HG02642 (cell line): ENCODE results near the gene FBXO21.
A peak's percentile ranks its signal among the peaks of the same experiment; 100 is the strongest.
"Not testable (repeated sequence)": the region's sequence is repeated elsewhere in the genome, so short reads cannot be mapped to it uniquely, and the experiment has no call there.

ENCODE experiments used
- ATAC-seq: cut with Tn5 transposase; IDR thresholded peaks from one replicate; pipeline ENCODE4 v1.9.1; 2021; ENCODE audit warnings: mild to moderate bottlenecking; ENCODE audit not compliant: unreplicated experiment, poor library complexity

Gene FBXO21

DNA sequence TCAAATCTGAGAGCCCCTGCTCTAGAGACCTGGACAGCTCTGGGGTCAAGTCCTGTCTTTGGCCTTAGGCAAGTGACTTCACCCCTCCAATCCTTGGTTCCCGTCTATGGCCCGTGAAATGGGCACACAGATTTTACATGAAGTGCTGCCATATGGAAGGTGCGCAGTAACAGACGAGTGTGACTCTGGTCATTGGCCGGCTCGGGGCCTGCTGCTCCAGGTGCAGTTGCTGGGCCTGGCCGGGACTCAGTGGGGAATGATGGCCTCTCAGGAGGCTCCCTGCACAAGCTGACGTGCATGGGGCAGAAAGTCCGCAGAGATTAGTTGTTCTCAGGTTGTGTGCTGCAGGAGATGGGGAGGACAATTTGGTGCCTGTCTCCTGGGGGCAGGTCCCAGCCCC, 77.0 kb downstream of the FBXO21 start:
- ATAC-seq: no peak

GRCh38 chr12:117111821-117112595, 78.3 kb downstream of the FBXO21 start:
- no peak for ATAC-seq

DNA sequence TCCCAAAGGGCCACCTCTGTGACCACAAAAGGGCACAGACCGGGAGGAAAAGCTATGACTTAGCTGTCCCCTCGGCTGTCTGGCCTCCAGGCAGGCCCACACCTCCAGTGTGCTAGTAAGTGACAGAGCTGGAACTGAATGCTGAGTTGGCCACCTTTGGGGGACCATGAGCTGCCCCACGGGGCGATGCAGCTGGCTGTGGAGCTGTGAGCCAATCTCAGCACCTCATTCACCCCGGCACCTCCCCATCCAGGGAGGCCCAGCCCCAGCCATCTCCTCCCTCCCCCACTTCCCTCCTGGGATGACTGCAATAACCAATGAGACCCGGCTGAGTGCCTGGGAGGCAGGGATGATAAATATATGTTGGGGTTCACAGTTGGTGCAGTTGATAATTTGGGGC, 78.9 kb downstream of the FBXO21 start:
- ATAC-seq: no peak

- no peak for ATAC-seq
Observed at GRCh38 chr12:117109943-117110635, 80.2 kb downstream of the FBXO21 start.

DNA sequence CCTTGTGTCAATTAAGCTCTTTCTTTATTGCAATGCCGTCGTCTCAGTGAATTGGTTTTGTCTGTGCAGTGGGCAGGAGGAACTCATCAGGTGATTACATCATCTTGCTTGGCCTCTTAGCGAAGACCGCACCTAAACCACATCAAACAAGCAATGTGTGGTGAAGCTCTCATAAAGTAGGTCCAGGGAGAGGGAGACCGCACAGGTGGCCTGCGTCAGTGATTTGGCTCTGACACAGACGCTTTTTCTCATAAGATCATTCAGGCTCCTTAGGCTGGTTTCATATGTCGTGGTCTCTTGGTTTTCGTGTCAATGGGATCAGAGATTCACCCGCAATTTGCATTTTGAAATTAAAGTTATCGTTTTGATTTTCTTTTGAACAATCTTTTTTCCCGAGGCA, 84.4 kb downstream of the FBXO21 start:
- no peak for ATAC-seq

DNA sequence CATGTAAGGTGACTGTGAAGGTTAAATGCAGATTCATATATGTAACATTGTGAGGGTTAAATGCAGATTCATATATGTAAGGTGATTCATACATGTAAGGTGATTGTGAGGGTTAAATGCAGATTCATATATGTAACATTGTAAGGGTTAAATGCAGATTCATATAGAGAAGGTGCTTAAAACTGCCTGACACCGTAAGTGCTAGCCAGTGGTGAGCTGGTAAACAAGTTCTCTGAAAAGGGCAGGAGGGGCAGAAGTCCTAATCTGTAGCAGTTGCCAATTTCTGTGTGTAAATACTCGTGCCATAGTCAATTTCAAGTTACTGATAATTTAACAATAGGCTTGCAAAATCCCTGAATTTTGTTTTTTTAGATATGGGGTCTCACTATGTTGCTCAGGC, 86.3 kb downstream of the FBXO21 start:
- not testable (repeated sequence) for ATAC-seq

DNA sequence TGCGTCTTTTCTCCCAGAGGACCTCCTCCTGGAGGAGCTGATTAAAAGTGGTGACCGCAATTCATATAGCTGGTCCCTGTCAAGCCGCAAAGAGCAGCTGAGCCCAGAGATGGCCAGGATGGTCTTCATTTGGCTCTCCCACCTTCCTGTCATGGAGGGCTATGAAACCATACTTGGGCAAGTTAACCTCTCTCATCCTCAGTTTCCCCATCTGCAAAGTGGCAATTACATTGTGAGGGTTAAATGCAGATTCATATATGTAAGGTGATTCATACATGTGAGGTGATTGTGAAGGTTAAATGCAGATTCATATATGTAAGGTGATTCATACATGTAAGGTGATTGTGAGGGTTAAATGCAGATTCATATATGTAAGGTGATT, 87.5 kb downstream of the FBXO21 start:
- ATAC-seq: no peak

GRCh38 chr12:117101953-117102799, 88.1 kb downstream of the FBXO21 start:
- ATAC-seq: no peak

DNA sequence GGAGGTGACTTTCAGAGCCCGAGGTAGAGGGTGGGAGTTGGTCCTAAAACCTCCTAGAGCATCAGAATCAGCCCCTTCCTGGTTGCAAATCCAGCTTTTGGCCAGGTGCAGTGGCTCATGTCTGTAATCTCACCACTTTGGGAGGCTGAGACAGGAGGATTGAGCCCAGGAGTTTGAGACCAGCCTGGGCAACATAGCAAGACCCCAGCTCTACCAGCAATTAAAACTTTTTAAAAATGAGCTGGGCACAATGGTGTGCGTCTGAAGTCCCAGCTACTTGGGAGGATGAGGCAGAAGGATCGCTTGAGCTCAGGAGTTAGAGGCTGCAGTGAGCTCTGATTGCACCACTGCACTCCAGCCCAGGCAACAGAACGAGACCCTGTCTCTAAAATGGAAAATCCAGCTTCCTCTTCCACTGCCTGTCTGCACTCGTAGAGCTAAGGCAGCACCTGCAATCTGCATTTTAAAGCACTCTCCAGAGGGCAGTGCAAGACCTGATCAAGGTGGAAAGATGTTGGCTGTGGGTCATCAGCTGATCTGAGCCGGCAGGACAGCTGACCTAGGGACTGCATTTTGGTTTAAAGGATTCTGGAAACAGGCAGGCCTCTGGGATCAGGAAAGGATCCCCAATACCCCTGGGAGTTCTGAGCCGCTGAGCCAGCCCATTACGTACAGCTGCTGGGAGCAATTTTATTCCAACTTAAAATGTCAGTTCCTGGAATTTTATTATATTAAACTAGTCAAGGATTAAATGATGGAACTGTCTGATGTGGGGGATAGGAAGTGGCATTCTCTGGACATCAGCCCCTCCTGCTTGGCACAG, 89.2 kb downstream of the FBXO21 start:
- no peak for ATAC-seq

- ATAC-seq: no peak
Observed at GRCh38 chr12:117100251-117100650, 90.0 kb downstream of the FBXO21 start.

DNA sequence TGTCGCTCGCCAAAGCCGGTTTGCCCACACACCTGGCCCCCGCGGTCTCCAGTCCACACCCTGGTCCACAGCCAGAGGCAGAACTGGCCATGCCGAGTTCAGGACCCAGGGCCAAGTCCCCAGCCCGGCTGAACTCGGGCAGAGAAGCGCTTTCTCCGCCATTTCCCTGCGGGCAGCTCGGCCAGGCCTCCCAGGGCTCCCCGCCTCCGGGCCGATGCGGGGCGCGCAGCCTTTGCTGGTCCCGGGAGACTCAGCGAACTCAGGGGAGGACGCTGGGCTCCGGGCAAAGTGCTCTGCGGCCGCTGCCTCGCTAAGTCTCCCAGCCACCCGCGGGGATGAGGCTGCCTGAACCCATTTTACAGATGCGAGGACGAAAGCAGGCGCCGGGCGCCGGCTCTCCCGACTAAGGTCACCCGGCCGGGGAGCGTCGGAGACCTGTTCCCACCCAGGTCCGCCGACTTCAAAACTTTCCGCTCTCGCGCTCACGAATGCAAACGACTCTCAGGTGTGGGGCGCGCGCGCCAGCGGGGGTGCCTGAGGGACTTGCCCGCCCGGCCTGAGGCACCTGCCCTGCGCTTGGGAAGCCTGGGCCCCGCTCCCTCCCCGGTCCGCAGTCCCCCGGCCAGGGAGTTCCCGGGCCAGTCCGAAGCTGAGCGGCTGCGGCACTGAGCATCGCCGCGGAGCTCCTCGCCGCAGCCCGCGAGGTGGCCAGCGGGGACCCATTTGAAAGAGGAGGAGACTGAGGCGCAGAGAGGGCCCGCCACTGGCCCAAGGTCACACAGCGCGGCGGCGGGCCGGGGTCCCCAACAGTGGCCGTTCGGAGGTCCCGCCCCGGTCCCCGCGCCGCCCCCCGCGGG, 91.7 kb downstream of the FBXO21 start:
- peak; percentile 40 for ATAC-seq

GRCh38 chr12:117098024-117098360, 92.3 kb downstream of the FBXO21 start:
- ATAC-seq: no peak

DNA sequence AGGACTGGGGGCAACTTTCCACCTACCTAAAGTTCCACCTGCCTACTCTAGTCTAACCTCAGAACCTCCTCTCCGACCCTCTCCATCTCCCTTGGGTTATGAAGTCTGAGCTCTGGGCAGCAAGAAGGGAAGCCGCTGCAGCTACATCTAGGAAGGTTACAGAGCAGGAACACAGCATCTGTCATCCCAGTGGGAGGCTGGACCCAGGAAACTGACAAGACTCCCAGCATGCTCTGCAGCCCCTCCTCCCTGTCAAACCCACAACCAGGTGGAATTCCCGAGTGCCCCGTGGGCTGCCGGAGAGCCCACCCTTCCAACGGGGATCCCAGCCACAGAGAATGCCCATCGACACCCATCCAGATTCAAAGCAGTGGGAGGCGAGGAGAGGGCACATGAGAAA, 93.1 kb downstream of the FBXO21 start:
- ATAC-seq: no peak

GRCh38 chr12:117096501-117097042, 93.7 kb downstream of the FBXO21 start:
- ATAC-seq: no peak

DNA sequence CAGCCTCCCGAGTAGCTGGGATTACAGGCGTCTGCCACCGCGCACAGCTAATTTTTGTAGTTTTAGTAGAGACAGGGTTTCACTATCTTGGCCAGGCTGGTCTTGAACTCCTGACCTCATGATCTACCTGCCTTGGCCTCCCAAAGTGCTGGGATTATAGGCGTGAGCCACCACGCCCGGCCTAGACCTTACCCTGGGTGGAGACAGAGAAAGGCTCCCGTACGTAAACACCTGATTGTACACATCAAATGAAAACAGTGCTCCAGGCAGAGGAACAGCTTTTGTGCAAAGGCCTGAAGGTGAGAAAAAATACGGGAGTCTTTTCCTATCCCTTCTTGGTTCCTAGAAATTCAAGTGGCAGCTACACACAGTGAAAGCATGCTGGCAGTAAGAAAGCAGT, 95.1 kb downstream of the FBXO21 start:
- not testable (repeated sequence) for ATAC-seq

DNA sequence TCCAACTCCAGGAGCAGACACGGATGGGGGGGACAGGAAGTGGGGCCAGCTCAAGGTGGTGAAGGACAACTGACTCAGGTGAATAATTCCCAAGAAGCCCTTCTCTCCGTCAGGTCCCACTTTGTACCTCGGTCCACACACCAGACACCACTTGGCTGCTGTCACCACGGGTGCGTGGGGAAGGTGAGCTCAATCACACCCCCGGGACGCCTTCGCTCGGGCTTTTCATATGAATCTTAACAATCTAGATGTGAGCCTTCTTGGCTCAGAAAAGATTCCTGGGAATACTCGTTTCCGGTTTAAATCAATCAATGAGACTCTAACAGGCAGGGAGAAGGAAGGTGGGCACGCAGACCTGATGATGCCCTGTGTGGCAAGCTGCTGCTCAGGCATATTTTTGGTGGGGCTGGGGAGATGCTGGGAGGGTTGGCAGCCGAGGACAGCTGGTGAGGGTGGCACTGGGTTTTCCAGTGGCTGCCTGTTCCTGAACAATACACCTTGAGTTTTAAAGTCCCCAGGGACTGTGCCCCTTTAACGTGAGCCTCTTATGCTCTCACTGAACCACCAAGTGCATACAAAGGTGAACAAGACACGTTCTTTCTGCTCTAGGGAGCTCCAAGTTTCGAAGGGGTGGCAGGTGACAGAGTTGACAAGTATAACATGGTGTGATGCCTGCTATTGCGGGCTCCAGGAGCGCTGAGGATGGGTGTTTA, 96.2 kb downstream of the FBXO21 start:
- no peak for ATAC-seq

DNA sequence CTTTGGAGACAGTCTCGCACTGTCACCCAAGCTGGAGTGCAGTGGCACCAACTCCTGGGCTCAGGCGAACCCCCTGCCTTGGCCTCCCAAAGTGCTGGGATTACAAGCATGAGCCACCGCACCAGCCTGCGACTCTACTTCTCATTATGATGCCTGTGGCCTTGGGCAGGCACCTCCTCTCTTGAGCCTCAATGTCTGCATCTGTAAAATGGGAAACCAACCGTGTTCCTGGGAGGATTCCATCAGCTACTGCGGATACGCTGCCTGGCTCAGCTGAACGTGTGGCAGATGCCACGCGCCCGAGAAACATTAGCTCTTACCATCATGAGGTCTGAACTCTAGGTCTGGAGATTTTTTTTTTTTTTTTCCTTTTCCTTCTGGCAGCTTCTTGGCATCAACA, 96.8 kb downstream of the FBXO21 start:
- ATAC-seq: no peak

DNA sequence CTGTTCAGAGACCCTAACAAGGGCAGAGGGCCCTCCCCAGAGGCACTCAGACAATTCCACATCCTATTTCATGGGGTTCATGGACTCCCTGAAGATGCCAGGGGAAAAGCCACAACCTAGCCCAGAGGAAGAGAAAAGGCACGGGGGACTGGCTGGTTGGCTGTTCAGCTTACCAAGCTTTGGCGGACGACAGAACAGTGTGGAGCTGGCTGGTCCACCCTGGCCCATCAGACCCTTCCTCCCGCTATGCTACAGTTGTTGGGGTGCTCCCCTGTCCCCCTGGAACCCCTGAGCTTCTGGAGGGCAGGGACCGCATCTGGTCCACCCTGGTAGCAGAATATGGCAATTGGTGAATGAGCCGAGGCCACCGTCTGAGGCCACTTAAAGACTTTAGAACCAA, 97.4 kb downstream of the FBXO21 start:
- ATAC-seq: no peak

DNA sequence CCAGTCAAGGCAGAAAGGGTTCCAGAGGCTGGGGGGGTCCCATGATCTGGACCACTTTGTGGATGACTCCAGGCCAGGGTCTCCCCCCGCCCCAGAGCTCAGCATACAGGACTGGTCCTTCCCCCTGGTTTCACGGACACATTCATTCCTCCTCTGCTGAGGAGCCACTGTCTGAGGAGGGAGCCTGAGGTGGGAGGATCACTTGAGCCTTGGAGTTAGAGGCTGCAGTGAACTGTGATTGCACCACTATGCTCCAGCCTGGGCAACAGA, 97.8 kb downstream of the FBXO21 start:
- no peak for ATAC-seq
